Measurements from ENCODE around the gene STRN.

GRCh38 chr2:36843838-36844237 is 122.5 kb downstream of the STRN start:
- TF ChIP-seq SP1 (IDR thresholded peaks at IDR 0.05) (no peak), PKNOX1 (IDR thresholded peaks at IDR 0.05) (no peak), CTBP1 (IDR thresholded peaks at IDR 0.05; ENCODE audit: borderline replicate concordance) (no peak), BHLHE40 (IDR thresholded peaks at IDR 0.05; ENCODE audit: borderline replicate concordance) (no peak)
